ENCODE results near the gene BORCS6.
"Not testable (repeated sequence)": the region's sequence is repeated elsewhere in the genome, so short reads cannot be mapped to it uniquely, and the experiment has no call there.

The BORCS6 gene

DNA sequence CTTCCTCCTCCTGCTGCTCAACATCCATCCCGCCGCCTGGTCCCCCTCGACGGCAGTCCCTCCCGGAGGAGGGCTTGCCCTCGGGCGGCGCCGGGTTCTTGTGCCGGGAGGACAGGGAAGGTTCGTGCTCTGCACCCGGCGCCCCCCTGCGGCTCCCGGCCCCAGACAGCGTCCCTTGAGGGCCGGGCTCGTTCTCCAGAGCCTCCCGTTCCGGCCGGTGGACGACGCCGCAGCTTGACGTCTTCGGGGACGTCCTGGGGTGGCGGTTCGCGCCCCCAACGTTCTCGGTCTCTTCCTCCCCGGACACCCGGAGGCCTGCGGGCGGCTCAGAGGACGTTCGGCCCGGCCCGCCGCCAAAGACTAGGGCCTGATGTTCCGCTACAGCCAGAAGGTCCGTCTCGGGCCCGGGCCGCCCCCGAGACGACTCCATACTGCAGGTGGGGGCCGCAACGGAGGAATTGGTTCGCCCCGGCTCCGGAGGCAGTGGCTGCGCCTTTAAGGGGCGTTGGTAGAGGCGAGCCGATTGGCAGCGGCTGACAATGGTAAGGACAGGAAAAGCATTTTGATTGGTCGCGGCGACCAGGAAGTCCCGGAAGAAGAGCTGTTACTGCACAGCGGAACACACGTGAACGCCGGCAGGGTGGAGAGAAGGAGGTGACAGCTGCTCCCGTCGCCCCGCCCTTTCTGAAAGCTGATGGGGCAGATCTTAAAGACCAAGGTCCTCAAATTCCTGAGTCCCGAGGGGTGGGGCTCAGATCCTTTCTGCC lies at the start of gene BORCS6:
Gene BORCS6 (minus strand): TSS at position 470 of the 767 bp plus-strand sequence. CDS start 40 bp downstream, at position 430.
- DNase-seq (ENCODE audit: low read depth in 2 of 2) = peak; percentile 94 to 96

DNA sequence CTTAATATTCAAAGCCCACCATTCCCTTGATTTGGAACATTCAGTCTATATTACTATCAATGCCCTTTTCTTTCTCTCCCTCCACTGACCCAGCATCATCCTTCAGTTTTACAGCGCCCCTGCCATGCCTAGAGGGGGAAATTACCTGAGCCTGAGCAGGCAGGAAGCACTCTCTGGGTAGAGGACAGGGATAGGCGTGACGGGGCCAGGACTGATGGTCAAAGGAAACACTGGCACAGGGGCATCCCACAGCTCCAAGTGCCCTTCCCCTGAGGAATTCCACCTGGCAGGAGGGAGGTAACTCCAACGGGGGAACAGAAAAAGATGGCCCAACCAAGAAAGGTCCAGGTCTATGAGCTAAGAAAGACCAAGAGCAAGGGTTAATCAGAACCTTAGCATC lies 47.9 kb upstream of the BORCS6 start:
- DNase-seq (ENCODE audit: low read depth in 2 of 2) = no peak

DNA sequence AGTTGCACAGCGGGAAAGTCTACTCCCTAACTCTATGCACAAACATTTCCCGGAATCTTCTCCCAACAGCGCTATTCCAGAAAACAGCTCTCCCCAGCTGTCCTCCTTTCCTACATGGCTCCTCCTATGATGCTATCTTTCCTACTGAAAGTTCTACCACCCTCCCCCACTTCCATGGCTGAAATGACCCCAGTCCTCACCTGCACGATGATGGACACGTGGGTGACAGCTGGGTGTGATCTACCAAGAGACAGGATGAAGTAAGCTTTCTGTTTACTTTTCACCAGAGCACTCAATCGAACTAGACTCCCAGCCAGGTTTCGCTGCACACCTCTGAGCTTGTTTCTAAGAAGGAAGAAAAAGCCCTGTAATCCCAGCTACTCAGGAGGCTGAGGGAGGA lies 47.2 kb upstream of the BORCS6 start:
- no peak for DNase-seq (ENCODE audit: low read depth in 2 of 2)

DNA sequence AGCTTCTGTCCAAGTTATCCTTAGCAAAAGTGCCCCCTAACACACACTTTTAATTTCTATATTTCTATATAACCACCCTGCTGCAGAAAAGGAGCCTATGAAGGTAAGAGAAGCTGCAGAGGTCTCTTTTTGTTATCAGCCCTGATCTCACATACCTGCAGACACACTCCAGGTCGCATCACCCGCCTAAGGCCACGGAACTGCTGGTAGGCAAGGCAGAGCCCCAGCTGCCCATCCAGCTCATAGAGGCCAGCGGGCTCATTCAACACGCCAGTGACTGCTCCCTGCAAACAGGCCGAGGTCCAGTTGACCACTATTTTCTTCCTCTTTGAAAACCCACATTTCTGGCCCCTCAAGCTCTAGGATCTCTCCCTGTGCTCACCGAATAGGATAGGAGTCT lies 45.7 kb upstream of the BORCS6 start:
- no peak for DNase-seq (ENCODE audit: low read depth in 2 of 2)

DNA sequence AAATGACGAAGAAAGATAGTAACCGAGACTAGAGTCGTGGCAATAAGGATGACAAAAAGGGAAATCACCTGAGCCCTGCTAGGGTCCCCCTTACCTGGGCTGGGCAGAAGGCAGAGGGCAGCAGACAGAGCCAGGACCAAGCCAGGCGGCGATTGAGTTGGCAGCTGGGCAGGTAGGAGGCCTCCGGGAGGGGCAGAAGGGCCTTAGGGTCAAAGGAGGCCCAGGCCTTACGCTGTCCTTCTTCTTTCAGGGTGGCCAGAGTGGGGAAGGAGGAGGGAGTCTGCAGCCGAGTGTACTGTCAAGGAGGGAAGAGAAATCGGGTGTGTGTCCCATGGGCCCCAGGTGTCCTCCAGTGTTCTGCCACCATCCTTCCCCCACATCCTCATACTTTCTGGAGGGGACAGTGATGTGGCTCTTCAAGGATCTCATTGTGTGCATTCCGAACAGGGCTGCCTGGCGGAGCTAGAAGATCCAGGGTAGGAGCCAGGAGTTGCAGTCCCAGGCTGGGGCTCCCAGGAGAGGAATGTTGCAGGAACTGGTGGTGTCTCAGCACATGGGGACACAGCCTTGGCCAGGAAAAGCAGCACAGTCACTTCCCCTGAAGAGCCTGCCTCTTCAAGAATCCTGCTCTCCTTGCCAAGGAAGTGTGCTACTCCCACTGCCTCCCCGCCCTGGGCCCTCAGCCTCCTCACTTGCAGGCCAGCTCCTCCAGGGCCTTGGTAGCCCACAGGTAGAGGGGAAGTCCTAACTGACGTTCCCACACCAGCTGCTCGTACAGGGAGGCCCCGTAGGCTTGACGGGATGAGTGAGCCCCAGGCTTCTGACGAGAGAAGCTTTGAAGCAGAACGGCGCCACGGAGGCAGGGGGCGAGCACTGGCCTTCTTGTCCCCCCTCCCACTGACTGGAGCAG lies 44.6 kb upstream of the BORCS6 start:
- no peak for DNase-seq (ENCODE audit: low read depth in 2 of 2)

DNA sequence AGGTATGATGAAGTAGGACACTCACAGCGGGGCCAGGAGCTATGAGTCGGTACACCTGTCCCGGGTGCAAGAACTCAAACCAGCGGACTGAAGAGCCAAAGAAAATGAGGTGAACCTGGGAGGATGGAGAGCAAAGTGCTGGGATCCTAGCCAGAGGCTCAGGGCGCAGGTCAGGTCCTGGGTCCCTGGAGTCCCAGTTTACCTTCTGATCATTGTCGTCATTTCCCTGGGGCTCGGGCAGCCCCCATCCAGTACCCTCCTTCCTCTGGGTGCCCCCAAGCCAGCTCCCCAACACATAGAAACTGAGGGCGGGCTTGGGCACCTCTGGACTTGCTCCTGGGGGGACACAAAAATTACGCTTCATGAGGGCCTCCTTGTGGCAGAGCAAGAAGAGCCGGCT lies 41.7 kb upstream of the BORCS6 start:
- DNase-seq (ENCODE audit: low read depth in 2 of 2) = no peak

DNA sequence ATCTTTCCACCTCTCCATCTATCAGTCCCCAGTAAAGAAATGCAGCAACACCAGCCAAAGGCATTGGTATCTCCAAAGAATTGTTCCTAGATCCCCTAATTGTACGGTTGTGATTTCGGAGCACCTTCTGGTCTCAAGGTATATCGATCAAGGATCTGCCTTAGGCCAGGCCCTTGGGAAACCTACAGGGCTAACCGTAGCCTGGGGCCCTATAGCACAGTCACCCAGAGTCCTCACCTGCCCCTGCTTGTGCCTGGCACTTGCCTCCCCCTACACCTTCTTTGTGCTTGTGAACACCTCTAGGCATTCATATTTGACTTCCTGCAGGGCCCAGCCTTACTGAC lies 37.2 kb upstream of the BORCS6 start:
- no peak for DNase-seq (ENCODE audit: low read depth in 2 of 2)

DNA sequence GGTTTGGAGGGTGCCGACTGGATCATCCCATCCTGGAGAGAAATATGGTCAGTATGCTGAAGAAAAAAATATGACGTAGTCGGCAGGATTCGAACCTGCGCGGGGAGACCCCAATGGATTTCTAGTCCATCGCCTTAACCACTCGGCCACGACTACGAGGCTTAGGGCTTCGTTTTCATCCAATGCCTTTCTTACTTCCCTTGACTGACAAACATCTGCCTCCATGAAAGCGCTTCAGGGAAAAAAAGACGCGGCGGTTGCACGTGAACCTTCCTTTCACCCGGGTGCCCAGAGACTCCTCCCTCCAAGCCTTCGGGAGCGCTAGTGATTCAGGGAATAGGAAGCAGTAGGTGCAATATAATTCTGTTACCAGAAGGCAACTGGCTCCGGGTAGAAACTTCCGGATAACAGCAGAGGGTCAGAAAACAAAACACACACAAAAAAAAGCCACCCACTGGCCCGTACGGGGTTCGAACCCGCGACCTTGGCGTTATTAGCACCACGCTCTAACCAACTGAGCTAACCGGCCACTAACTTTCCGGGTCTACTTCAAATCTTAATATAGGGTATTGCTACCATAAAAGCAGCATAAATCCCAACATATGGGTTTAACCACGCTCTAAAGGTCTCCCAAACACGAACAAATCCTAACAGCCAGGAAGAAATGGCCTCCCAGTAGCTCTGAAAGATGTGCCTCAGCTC lies 36.7 kb upstream of the BORCS6 start:
- DNase-seq (ENCODE audit: low read depth in 2 of 2) = peak; percentile 83

DNA sequence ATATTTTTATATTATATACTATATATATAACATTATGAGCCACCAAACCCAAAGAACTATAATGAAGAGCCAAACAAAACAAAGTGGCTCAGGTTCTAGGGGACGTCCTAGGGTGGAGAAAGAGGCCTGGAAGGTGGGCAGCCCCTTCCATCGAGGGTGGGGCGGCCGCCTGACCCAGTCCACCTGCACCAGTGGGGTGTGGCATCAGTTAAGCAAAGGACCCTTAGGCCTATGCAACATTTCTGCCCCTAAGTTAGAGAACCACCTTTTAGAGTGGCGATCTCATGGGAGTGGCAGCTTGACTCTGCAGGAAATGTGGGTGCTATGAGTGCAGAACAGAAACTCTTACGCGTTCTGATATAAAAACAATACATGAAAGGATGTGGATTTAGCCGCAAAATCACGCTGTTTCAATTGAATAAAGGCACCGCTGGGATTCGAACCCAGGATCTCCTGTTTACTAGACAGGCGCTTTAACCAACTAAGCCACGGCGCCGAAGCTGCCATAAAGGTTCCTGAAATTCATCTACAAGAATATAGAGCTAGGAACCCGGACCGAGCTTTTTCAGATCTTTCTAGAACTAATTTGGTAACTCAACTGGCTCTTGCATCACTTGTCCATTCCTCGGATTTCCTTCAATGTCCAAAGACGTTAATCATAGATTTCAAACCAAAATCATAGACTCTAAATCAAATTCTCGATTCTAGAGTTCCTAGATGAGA lies 36.0 kb upstream of the BORCS6 start:
- peak; percentile 53 to 61 for DNase-seq (ENCODE audit: low read depth in 2 of 2)

DNA sequence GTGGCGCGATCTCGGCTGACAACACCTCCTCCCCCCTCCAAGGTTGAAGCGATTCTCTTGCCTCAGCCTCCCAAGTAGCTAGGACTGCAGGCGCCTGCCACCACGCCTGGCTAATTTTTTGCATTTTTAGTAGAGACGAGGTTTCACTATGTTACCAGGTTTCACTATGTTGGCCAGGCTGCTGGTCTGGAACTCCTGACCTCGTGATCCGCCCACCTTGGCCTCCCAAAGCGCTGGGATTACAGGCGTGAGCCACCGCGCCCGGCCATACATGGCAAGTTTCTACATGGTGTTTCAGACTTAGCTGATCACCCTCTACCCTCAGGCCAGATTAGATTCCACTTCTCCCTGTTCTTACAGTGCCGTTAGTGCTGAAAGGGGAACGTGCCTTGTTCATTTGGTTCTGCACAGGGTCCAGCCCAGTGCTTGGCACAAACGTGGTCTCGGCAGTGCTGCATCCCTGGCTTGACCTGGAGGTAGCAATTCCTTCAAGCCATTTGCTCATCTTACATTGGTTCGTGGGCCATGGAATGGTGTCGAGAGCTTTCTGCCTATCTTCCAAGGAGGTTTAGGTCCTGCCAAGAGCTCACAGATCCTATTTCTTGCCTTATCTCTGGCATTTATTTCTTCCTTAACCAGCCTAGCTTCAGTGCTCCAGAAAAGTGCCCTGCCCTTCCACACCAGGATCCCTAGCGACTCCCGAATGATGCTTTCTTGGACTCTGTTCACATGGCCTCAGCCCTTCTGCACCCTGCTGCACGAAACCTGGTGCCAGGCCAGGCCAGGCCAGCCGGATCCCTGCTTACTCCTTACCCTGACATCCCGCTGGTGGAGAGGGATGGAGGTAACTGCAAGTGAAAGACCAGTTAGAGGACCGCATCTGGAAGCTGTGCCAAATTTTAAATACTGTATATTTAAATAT lies 35.2 kb upstream of the BORCS6 start:
- no peak for DNase-seq (ENCODE audit: low read depth in 2 of 2)

DNA sequence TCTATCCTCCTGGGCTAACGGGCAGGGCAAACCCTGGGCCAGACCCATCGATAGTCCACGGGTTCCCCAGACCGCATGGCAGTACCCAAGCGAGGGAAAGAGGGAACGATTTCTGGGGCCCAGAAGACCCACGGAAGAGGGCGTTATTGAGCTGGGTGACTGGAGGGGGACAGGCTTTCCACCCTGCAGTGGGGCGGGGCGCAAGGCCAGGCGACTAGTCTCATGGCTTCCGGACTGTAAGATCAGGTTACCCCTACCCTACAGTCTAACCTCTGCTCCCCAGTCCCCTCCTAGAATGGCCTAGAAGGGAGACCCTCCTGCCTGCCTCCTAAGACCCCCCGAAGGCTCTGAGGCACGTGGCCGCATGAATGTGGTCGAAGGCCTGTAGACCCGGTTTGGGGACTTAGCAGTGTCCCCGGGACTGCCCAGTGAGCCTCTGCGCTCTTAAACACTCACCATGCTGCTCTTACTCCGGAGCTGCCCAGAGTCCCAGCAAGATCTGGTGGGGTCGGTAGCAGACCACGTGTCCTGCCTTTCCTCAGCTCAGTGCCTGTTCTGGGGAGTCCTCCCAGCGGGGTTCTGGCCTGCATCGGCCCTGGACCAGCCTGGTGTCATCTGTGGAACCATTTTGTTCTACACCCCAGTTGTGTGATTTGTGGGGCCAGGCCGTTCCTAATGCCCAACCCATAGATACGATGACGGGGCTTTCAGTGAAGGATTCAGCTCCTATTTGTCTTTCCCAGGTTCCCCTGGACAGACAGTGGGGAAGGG lies 33.6 kb upstream of the BORCS6 start:
- DNase-seq (ENCODE audit: low read depth in 2 of 2) = no peak

DNA sequence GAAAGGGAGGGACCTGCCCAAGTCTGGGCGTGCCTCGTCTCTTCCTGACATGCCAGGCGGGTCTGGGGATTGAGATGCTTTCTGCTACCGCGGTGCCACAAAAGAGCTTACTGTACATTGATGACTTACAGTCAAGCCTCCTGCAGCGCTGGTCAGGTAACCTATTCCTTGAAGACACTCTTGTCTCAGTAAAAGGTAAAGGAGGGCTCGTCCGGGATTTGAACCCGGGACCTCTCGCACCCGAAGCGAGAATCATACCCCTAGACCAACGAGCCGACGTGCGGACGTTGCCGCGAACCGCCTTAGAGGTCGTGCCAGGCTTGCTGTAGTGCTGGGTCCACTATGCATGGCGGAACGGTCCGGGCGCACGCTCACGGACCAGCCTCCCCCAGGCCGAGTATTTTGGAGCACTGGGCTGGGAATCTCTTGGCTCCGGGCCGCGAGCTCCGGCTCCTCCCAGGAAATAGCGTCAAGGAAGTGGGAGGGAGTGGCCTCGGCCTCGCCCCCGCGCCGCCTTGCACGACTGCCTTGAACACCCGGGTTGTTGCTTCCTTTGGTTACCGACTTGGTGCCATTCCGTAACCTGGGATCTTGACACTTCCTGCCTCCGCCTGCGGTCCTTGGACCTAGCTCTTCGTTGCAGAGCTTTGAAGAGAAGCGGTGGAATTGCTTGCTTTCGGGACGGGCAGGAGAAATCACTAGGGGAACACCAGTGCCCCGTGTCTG lies 32.8 kb upstream of the BORCS6 start:
- DNase-seq (ENCODE audit: low read depth in 2 of 2) = peak; percentile 87 to 92

DNA sequence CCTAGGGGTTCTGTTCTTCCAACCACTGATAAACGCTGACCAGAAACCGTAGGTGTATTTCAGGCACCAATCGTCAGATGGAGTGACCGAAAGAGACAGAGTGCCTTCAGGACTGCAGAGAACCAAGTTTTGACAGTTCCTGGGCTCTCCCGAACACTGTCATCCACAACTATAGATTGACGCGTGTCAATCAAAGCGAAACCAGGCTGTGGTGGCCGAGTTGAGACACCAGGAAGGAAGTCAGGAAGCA lies 32.3 kb upstream of the BORCS6 start:
- DNase-seq (ENCODE audit: low read depth in 2 of 2) = no peak

DNA sequence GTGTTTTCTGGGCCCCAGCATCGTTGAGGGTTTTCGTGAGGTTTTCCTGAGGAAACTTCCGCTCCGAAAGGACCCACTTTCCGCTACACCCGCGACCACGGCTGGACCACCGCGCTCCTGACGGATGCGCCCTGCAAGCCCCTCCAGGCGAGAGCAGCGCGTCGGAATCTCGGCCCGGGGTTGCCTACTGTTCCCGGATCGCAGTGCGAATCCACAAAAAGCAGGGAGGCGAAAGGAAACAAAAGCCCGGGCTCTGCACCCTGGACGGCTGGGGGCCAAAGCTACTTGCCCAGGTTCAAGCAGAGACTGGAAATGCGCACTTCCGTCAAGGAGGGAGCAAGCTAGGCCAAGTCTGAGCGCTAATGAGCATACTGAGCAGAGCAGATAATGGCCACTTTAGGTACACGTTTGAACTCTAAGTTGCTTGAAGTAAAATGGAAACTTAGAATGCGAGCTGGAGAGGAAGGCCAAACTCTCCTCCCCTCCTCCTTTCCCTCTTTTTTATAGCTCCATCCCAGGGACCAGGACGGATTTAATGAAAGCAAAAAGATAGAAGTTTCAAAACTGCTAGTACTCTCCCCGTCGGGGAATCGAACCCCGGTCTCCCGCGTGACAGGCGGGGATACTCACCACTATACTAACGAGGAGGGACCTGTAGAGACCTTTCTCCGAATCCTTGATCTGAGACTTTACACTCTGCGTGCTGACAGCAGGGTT lies 31.8 kb upstream of the BORCS6 start:
- DNase-seq (ENCODE audit: low read depth in 2 of 2) = peak; percentile 69 to 76

DNA sequence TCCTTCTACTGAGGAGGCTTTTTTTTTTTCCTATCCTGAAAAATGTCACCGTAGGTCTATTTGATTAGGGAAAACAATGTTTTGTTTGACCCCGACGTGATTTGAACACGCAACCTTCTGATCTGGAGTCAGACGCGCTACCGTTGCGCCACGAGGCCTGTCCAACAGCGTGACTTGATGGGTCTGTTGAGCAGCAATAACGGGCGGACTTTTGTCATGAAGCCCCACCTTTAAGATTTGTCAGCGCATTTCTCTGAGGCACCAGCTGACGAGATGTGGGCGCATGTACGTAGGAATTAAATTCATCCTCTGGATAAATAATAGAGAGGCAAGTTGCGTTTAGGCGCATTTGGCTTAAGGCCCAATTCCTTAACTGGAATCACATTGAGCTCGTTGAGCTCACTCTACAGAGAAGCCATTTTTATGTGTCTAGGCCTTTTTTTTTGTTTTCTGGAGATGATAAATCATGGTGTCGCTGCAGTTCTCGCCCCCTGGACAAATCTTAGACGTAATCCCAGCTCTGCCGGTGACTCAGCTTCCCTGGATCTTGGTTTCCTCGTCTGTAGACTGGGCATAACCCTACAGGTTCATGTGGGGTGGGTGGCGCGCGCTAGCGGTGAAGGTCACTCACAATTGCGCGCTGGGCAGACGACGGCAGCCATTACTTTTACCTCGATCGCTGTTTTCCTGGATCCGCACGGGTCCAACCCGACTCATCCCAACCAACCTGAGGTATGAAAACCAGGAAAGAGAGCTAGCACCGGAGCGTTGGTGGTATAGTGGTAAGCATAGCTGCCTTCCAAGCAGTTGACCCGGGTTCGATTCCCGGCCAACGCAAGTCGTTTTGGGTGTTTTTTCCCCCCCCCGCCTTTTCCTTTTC lies 31.0 kb upstream of the BORCS6 start:
- peak; percentile 82 to 86 for DNase-seq (ENCODE audit: low read depth in 2 of 2)

DNA sequence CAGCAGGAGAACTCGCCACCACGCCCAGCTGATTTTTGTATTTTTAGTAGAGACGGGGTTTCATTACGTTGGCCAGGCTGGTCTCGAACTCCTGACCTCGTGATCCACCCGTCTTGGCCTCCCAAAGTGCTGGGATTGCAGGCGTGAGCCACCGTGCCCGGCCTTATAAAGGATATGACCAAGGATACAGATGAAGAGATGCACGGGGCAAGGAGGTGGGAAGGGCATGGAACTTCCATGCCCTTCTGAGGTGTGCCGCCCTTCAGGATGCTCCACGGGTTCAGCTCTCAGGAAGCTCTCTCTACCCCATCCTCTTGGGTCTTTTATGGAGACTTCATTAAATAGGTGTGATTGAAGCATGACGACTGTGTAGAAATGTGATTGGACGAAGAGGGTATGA lies 24.0 kb upstream of the BORCS6 start:
- DNase-seq (ENCODE audit: low read depth in 2 of 2) = not testable (repeated sequence)

DNA sequence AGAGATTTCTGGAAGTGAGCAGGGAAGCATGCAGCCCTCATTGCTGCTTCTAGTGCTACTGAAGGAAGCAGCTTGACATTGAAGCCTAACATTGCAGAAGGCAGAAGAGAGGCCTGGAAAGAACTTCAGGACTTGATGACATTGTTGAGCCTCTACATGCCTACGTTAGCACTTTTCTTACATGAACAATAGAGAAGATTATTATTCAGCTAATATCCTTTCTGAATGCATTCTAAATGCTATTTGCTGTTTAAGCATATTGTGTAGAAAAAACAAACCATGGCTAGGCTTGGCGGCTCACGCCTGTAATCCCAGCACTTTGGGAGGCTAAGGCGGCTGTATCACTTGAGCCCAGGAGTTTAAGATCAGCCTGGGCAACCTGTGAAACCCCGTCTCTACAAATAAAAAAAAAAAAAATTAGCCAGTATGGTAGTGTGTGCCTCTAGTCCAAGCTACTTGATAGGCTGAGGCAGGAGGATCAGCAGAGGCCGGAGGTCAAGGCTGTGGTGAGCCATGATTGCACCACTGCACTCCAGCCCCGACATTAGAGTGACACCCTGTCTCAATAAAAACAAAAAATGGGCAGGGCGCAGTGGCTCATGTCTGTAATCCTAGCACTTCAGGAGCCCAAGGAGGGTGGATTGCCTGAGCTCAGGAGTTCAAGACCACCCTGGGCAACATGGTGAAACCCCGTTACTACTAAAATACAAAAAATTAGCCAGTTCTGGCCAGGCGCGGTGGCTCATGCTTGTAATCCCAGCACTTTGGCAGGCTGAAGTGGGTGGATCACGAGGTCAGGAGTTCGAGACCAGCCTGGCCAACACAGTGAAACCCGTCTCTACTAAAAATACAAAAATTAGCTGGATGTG lies 22.6 kb upstream of the BORCS6 start:
- DNase-seq (ENCODE audit: low read depth in 2 of 2) = no peak
